HL-60/S4 (cell line): Measurements from ENCODE around the gene IGSF1.
"Not testable (repeated sequence)": the region's sequence is repeated elsewhere in the genome, so short reads cannot be mapped to it uniquely, and the experiment has no call there.

Experiments used
- in situ Hi-C: fragments of 300-500 bp; cut with MboI; formaldehyde crosslinking; loops from 2 replicates; pipeline ENCODE4 v1.14.3; 2022; ENCODE audit warnings: low sequenced_read_pairs

The IGSF1 gene

GRCh38 chrX:131273011-131273410 is 16.1 kb downstream of the IGSF1 start:
- in situ Hi-C loops, result no loop called here

GRCh38 chrX:131271826-131272225 is 17.3 kb downstream of the IGSF1 start:
- in situ Hi-C loops, result no loop called here

GRCh38 chrX:131271274-131271673 is 17.8 kb downstream of the IGSF1 start:
- in situ Hi-C loops, result no loop called here

GRCh38 chrX:131270080-131270479 is 19.0 kb downstream of the IGSF1 start:
- in situ Hi-C loops, result no loop called here

- in situ Hi-C loops, result no loop called here
These were observed 24.4 kb downstream of the IGSF1 start for GRCh38 chrX:131264665-131265064.

GRCh38 chrX:131264053-131264452 is 25.1 kb downstream of the IGSF1 start:
- in situ Hi-C loops, result no loop called here

- in situ Hi-C loops, result no loop called here
These were observed 26.1 kb downstream of the IGSF1 start for GRCh38 chrX:131262738-131263679.

- in situ Hi-C loops, result no loop called here
These were observed 26.9 kb downstream of the IGSF1 start for GRCh38 chrX:131262200-131262599.

- in situ Hi-C loops, result no loop called here
These were observed 31.7 kb downstream of the IGSF1 start for GRCh38 chrX:131257367-131257766.

- in situ Hi-C loops, result not testable (repeated sequence)
These were observed 37.9 kb downstream of the IGSF1 start for GRCh38 chrX:131250984-131251738.

GRCh38 chrX:131239057-131239456 is 50.0 kb downstream of the IGSF1 start:
- in situ Hi-C loops, result no loop called here

- in situ Hi-C loops, result no loop called here
These were observed 51.7 kb downstream of the IGSF1 start for GRCh38 chrX:131237363-131237762.

GRCh38 chrX:131235768-131236545 is 53.1 kb downstream of the IGSF1 start:
- in situ Hi-C loops, result no loop called here

- in situ Hi-C loops, result no loop called here
These were observed 61.5 kb downstream of the IGSF1 start for GRCh38 chrX:131227608-131228007.

GRCh38 chrX:131226591-131226990 is 62.5 kb downstream of the IGSF1 start:
- in situ Hi-C loops, result no loop called here

GRCh38 chrX:131225078-131225477 is 64.0 kb downstream of the IGSF1 start:
- in situ Hi-C loops, result no loop called here
